Keratinocyte (primary cell): Measurements from ENCODE around the gene IQSEC3.

ENCODE experiments used
- EZH2 ChIP-seq: IDR thresholded peaks from one replicate; pipeline ENCODE4 v1.6.1; 2012; ENCODE audit warnings: inconsistent platforms, mild to moderate bottlenecking, low read length, moderate library complexity
- TF ChIP-seq, protein P1 (sequence below), 3 experiments: IDR thresholded peaks in 1 of 3; conservative IDR thresholded peaks in 1 of 3; optimal IDR thresholded peaks in 1 of 3; 2 replicates in 2 of 3; 3 replicates in 1 of 3; pipeline versions ENCODE3 to v1.5.1; 2011; ENCODE audit warnings: low read length in 3 of 3, mild to moderate bottlenecking in 3 of 3, moderate library complexity in 2 of 3, control low read depth in 1 of 3, inconsistent platforms in 1 of 3; ENCODE audit not compliant: insufficient read depth in 2 of 3; ENCODE audit errors: extremely low read depth in 1 of 3

DNA sequence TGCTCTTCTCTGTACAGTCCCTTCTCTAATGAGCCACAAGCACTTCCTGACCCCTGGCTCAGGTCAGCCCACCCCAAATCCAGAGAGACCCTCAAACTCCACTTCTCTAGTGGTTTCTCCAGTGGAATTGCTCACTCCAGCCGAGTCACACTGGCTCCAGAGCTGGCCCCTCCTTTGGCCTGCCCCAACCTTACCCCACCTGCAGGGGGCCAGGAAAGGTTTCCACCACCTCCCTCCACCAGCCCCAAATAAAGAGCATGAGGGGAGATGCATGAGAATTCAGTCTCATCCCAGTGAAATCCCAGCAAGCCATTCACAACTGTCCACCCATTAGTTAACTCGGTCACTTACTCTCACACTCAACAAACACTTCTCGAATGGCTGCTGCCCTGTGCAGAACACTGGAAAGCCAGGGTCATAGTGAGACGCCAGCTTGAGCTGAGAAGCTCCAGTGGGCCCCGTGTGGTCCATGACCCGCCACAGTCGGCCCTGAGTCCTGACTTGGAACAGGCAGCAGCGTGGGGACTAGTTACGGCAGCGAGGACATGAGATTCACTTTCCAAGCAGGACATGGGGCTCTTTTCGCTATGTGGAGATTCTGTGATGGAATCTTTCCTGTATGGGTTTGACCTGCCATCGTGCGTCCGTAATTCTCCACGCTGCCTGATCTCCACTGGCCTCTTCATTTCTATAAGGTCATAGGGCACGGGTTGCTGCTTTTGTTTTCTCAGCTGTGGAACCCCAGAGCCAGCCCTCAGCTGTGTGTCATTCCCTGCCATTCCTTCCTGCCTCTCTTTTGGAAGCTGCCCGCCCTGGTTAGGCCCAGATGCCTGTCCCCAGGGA is 103.2 kb downstream of the IQSEC3 start:
- TF ChIP-seq EZH2, result no peak
- TF ChIP-seq, protein P1, sequence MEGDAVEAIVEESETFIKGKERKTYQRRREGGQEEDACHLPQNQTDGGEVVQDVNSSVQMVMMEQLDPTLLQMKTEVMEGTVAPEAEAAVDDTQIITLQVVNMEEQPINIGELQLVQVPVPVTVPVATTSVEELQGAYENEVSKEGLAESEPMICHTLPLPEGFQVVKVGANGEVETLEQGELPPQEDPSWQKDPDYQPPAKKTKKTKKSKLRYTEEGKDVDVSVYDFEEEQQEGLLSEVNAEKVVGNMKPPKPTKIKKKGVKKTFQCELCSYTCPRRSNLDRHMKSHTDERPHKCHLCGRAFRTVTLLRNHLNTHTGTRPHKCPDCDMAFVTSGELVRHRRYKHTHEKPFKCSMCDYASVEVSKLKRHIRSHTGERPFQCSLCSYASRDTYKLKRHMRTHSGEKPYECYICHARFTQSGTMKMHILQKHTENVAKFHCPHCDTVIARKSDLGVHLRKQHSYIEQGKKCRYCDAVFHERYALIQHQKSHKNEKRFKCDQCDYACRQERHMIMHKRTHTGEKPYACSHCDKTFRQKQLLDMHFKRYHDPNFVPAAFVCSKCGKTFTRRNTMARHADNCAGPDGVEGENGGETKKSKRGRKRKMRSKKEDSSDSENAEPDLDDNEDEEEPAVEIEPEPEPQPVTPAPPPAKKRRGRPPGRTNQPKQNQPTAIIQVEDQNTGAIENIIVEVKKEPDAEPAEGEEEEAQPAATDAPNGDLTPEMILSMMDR (optimal IDR thresholded peaks at IDR 0.05 in 1 of 3, IDR thresholded peaks at IDR 0.05 in 1 of 3, conservative IDR thresholded peaks at IDR 0.05 in 1 of 3; ENCODE audit: extremely low read depth in 1 of 3, insufficient read depth in 2 of 3, low read length in 3 of 3), result peak in 2 of 3 experiments; percentile 12 to 22
